ENCODE measurements around the gene PGBD2. TPM values are rescaled to one million over a fixed set of nuclear protein-coding genes. Genes with fewer than 3 reads are reported as not detected.
"Not testable (repeated sequence)": the region's sequence is repeated elsewhere in the genome, so short reads cannot be mapped to it uniquely, and the experiment has no call there.

Gene PGBD2
- total RNA-seq, 2 donors from 2014 or later: 6.9 to 7.2 TPM

DNA sequence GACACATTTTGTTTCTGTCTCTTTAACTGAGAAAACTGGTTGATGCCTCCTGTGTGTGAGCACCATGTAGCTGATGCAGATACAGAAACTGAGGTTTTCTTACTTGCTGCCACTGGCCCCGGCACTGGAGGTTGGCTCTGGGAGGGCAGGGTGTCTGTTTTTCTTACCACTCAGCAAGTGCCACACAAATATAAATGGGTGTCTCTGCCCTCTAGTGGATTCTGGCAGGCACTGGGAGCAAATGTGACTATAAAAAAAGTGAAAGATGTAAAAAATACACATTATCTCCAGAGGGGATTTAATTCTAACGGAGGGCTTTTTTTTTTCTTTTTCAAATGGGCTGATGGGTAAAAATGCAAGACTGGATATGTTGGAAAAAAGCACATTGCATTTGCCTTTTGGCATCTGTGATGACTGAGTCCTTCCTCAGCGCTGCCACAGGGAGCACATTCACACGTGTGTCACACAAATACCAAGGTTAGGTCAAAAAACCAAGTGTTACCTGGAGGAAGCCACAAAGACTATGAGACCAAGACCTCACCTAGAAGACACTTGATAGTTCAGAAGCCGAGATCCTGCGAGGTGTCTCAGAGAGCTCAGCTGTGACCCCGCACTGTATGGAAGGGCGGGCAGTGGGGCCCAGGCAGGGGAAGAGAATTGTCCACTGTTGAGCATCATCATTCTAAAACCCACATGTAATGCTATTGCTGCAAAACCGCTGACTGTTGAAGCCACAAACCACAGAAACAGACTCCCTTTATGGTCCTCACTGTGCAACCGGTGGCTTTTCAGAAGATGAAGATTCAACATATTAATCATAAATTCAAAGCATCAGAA is 18.9 kb downstream of the PGBD2 start:
- ATAC-seq (peak; percentile 69 to 86), DNase-seq (ENCODE audit: low spot score) (peak; percentile 61)
- Mint-ChIP-seq H3K27ac (peak overlapping the region; percentile 34 to 65), H3K9me3 (no peaks in the 10 kb centered on the region), H3K4me3 (peak overlapping the region; percentile 77), H3K4me1 (ENCODE audit: low read depth in 2 of 2) (peaks cover 33 to 39% of the 10 kb centered on the region in 2 donors), H3K36me3 (peaks cover 12% of the 10 kb centered on the region), H3K27me3 (peaks cover 18 to 25% of the 10 kb centered on the region in 2 donors)

DNA sequence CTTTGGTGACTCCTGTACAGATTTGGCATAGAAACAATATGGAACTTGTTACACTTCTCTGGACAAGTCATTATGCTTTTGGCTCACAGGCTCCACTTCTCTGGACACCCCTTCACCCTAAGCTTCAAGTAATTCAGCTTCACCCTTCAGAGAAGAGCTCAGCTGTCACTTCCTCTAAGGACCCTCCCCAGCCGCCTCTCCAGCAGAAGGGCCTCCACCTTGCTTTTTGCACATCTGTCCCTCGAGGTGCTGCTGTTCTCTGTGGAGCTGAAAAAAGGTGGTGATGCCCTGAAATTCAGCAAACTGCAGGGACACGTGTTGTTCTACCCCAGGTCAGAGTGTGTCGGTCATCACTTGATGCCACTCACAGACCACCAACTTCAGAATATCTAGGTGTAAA is 19.8 kb downstream of the PGBD2 start:
- DNase-seq (ENCODE audit: low spot score); H3K27ac Mint-ChIP-seq; ATAC-seq; H3K9me3 Mint-ChIP-seq: not testable (repeated sequence)
- H3K4me1 Mint-ChIP-seq (ENCODE audit: low read depth in 2 of 2): peaks cover 33 to 34% of the 10 kb centered on the region in 2 donors
- peaks cover 10% of the 10 kb centered on the region for H3K36me3 Mint-ChIP-seq
- H3K27me3 Mint-ChIP-seq: peaks cover 21 to 27% of the 10 kb centered on the region in 2 donors
- H3K4me3 Mint-ChIP-seq: peak overlapping the region; percentile 2

- peaks cover 21 to 27% of the 10 kb centered on the region in 2 donors for H3K27me3 Mint-ChIP-seq
- DNase-seq (ENCODE audit: low spot score) (no peak), ATAC-seq (no peak)
- peaks cover 27 to 30% of the 10 kb centered on the region in 2 donors for H3K4me1 Mint-ChIP-seq (ENCODE audit: low read depth in 2 of 2)
- peak overlapping the region; percentile 43 for H3K4me3 Mint-ChIP-seq
- no peaks in the 10 kb centered on the region for H3K9me3 Mint-ChIP-seq
- H3K27ac Mint-ChIP-seq: no peak overlapping the region
- peaks cover 6% of the 10 kb centered on the region for H3K36me3 Mint-ChIP-seq
Observed at GRCh38 chr1:248926401-248927182, 20.6 kb downstream of the PGBD2 start.

GRCh38 chr1:248927283-248927682 is 21.2 kb downstream of the PGBD2 start:
- ATAC-seq; DNase-seq (ENCODE audit: low spot score); H3K27ac Mint-ChIP-seq; H3K9me3 Mint-ChIP-seq; H3K36me3 Mint-ChIP-seq; H3K4me3 Mint-ChIP-seq: not testable (repeated sequence)
- Mint-ChIP-seq H3K4me1 (ENCODE audit: low read depth in 2 of 2) (peaks cover 27 to 30% of the 10 kb centered on the region in 2 donors), H3K27me3 (peaks cover 21 to 27% of the 10 kb centered on the region in 2 donors)

- peaks cover 27 to 30% of the 10 kb centered on the region in 2 donors for H3K4me1 Mint-ChIP-seq (ENCODE audit: low read depth in 2 of 2)
- peaks cover 21 to 27% of the 10 kb centered on the region in 2 donors for H3K27me3 Mint-ChIP-seq
- not testable (repeated sequence) for H3K9me3 Mint-ChIP-seq; ATAC-seq; DNase-seq (ENCODE audit: low spot score); H3K36me3 Mint-ChIP-seq; H3K4me3 Mint-ChIP-seq; H3K27ac Mint-ChIP-seq
Observed at GRCh38 chr1:248928122-248928521, 22.1 kb downstream of the PGBD2 start.

GRCh38 chr1:248930037-248930436 is 24.0 kb downstream of the PGBD2 start:
- not testable (repeated sequence) for DNase-seq (ENCODE audit: low spot score); H3K27ac Mint-ChIP-seq; ATAC-seq; H3K4me3 Mint-ChIP-seq; H3K36me3 Mint-ChIP-seq; H3K9me3 Mint-ChIP-seq
- Mint-ChIP-seq H3K4me1 (ENCODE audit: low read depth in 2 of 2) (peaks cover 17 to 23% of the 10 kb centered on the region in 2 donors), H3K27me3 (peaks cover 21 to 27% of the 10 kb centered on the region in 2 donors)

DNA sequence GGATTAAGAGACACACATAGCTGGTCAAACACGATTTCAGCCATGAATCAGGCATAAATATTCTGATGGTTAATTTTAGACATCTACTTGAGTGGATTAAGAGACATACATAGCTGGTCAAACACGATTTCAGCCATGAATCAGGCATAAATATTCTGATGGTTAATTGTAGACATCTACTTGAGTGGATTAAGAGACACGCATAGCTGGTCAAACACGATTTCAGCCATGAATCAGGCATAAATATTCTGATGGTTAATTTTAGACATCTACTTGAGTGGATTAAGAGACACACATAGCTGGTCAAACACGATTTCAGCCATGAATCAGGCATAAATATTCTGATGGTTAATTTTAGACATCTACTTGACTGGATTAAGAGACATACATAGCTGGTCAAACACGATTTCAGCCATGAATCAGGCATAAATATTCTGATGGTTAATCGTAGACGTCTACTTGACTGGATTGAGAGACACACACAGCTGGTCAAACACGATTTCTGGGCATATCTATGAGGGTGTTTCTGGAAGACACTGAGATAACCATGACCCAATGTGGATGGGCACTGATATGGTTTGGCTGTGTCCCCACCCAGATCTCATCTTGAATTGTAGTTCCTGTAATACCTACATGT is 32.3 kb downstream of the PGBD2 start:
- not testable (repeated sequence) for H3K4me1 Mint-ChIP-seq (ENCODE audit: low read depth in 2 of 2); H3K4me3 Mint-ChIP-seq; H3K27ac Mint-ChIP-seq; H3K9me3 Mint-ChIP-seq; ATAC-seq; H3K27me3 Mint-ChIP-seq; DNase-seq (ENCODE audit: low spot score); H3K36me3 Mint-ChIP-seq

DNA sequence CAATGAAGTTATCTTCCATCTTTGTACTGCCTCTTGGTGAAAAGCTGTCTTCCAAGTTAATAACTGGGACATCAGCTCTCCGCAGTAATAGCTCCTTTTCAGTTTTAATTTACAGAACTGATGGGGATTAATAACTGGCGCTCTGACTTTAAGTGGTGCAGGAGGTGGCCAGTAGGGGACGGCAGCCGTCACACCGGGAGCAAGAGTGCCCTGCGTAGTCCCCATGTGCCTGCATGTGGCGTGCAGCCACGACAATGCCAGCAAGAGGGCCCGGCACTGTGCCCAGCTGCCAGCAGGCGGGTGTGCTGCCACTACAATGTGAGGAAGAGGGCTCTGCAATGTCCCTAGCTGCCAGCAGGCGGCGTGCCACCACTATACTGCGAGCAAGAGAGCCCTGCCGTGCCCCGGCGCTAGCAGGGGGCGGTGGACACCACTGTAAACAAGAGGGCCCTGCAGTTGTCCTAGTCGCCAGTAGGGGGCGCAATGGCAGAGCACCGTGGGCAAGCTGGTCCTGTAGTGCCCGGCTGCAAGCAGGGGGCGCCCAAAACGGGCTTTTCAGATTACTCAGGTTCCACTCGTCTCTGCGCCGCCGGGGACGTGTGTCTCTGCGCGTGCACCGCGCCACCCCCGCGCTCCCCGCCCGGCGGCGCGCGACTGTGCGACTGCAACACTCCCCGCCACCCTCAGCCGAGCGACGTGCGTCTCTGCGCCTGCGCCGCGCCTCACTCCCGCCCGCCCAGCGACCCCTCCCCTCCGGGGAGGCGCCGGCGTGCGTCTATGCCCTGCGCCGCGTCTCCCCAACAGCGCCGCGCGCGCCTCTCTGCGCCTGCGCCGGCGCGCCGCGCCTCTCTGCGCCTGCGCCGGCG is 38.3 kb downstream of the PGBD2 start:
- not testable (repeated sequence) for DNase-seq (ENCODE audit: low spot score); H3K36me3 Mint-ChIP-seq; H3K27ac Mint-ChIP-seq; H3K4me3 Mint-ChIP-seq; H3K4me1 Mint-ChIP-seq (ENCODE audit: low read depth in 2 of 2); H3K27me3 Mint-ChIP-seq; H3K9me3 Mint-ChIP-seq
- ATAC-seq: peak in 1 of 2 donors; percentile 32

DNA sequence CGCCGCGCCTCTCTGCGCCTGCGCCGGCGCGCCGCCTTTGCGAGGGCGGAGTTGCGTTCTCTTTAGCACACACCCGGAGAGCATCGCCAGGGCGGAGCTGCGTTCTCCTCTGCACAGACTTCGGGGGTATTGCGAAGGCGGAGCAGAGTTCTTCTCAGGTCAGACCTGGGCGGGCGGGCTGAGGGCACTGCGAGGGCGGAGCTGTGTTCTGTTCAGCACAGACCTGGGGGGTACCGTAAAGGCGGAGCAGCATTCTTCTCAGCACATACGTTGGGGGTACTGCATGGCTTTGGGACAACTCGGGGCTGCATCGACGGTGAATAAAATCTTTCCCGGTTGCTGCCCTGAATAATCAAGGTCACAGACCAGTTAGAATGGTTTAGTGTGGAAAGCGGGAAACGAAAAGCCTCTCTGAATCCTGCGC is 39.0 kb downstream of the PGBD2 start:
- not testable (repeated sequence) for H3K27ac Mint-ChIP-seq; H3K9me3 Mint-ChIP-seq; H3K4me1 Mint-ChIP-seq (ENCODE audit: low read depth in 2 of 2); H3K27me3 Mint-ChIP-seq; ATAC-seq; H3K4me3 Mint-ChIP-seq; DNase-seq (ENCODE audit: low spot score); H3K36me3 Mint-ChIP-seq

- H3K27ac Mint-ChIP-seq; H3K4me1 Mint-ChIP-seq (ENCODE audit: low read depth in 2 of 2); H3K36me3 Mint-ChIP-seq; DNase-seq (ENCODE audit: low spot score); ATAC-seq; H3K9me3 Mint-ChIP-seq; H3K27me3 Mint-ChIP-seq; H3K4me3 Mint-ChIP-seq: not testable (repeated sequence)
Observed at GRCh38 chr1:248945453-248945852, 39.4 kb downstream of the PGBD2 start.

DNA sequence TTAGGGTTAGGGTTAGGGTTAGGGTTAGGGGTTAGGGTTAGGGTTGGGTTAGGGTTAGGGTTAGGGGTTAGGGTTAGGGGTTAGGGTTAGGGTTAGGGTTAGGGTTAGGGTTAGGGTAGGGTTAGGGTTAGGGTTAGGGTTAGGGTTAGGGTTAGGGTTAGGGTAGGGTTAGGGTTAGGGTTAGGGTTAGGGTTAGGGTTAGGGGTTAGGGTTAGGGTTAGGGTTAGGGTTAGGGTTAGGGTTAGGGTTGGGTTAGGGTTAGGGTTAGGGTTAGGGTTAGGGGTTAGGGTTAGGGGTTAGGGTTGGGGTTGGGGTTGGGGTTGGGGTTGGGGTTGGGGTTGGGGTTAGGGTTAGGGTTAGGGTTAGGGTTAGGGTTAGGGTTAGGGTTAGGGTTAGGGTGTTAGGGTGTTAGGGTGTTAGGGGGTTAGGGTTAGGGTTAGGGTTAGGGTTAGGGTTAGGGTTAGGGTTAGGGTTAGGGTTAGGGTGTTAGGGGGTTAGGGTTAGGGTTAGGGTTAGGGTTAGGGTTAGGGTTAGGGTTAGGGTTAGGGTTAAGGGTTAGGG is 39.9 kb downstream of the PGBD2 start:
- H3K27me3 Mint-ChIP-seq; H3K27ac Mint-ChIP-seq; H3K4me1 Mint-ChIP-seq (ENCODE audit: low read depth in 2 of 2); H3K9me3 Mint-ChIP-seq; H3K4me3 Mint-ChIP-seq; DNase-seq (ENCODE audit: low spot score); ATAC-seq; H3K36me3 Mint-ChIP-seq: not testable (repeated sequence)
